GM12878 (cell line): ENCODE measurements around the gene TDRD7. TPM values are rescaled to one million over a fixed set of nuclear protein-coding genes. Genes with fewer than 3 reads are reported as not detected.

Experiments
- ATAC-seq: fragments of 200-7000 bp; cut with Tn5 transposase; 3 replicates; pipeline ENCODE4 v1.9.1; 2020; ENCODE audit warnings: mild to moderate bottlenecking, moderate library complexity
- BruUV-seq: library from RNA; stranded (reverse); fragments of 400-500 nt; replicated peaks from 2 replicates; lab custom pipeline; 2021; lab: Mats Ljungman, UMichigan
- CTCF ChIA-PET: fragments of 300-600 bp; sonication (Branson Sonifier 250); formaldehyde crosslinking; extraction: SDS; loops from one replicate; lab custom pipeline; 2021; ENCODE audit warnings: inconsistent platforms; lab: Yijun Ruan, JAX
- POLR2A ChIA-PET: fragments of 350-600 bp; formaldehyde crosslinking; extraction: SDS; loops from one replicate; lab custom pipeline; 2021; ENCODE audit warnings: inconsistent platforms; lab: Charles Lee
- RAD21 ChIA-PET: fragments of 300-600 bp; sonication (Branson Sonifier 250); formaldehyde crosslinking; loops from one replicate; lab custom pipeline; 2023; ENCODE audit warnings: antibody characterized with exemption; ENCODE audit not compliant: unreplicated experiment; lab: Charles Lee
- SMC1A ChIA-PET: fragments of 300-600 bp; sonication (Branson Sonifier 250); formaldehyde crosslinking; loops from one replicate; lab custom pipeline; 2023; ENCODE audit not compliant: unreplicated experiment, uncharacterized antibody; lab: Charles Lee
- DNase-seq: peaks from one replicate; pipeline ENCODE4 v3.0.0-alpha.2; 2011; ENCODE audit warnings: low read depth, low spot score
- FAIRE-seq: peaks from 3 replicates; lab custom pipeline; 2011; peaks lifted over from hg19 to GRCh38; lab: Jason Lieb, UNC
- H2AFZ ChIP-seq: 2 replicates; pipeline ENCODE4 v1.6.0; 2011; ENCODE audit warnings: low read depth, low read length, control low read depth; ENCODE audit not compliant: control insufficient read depth
- H3K27ac ChIP-seq: 2 replicates; pipeline ENCODE4 v1.5.1; 2011; ENCODE audit warnings: control low read depth; ENCODE audit not compliant: control insufficient read depth, insufficient read depth
- H3K27me3 ChIP-seq, 2 experiments: replicated peaks in 1 of 2; 2 replicates each; pipeline versions ENCODE4 v1.6.0 to v1.6.1; 2011; ENCODE audit warnings: low read length in 1 of 2; ENCODE audit not compliant: control insufficient read depth in 2 of 2, insufficient read depth in 2 of 2
- H3K36me3 ChIP-seq, 2 experiments: 2 replicates each; pipeline ENCODE4 v1.5.1; 2011; ENCODE audit warnings: low read length in 1 of 2; ENCODE audit not compliant: control insufficient read depth in 2 of 2, insufficient read depth in 2 of 2
- H3K4me1 ChIP-seq: 2 replicates; pipeline ENCODE4 v1.6.1; 2011; ENCODE audit warnings: mild to moderate bottlenecking, low read length, moderate library complexity, mixed read lengths; ENCODE audit not compliant: control insufficient read depth, insufficient read depth
- H3K4me2 ChIP-seq: 2 replicates; pipeline ENCODE4 v1.6.0; 2011; ENCODE audit warnings: control low read depth; ENCODE audit not compliant: control insufficient read depth, insufficient read depth
- H3K4me3 ChIP-seq: fragments of 200-600 bp; sonication (generic); 2 replicates; pipeline ENCODE4 v1.5.1; 2016
- H3K79me2 ChIP-seq: 2 replicates; pipeline ENCODE4 v1.6.0; 2011; ENCODE audit warnings: low read length; ENCODE audit not compliant: control insufficient read depth, insufficient read depth
- H3K9ac ChIP-seq: 2 replicates; pipeline ENCODE4 v1.8.0; 2011; ENCODE audit warnings: low read length, control low read depth, mixed read lengths; ENCODE audit not compliant: control insufficient read depth, insufficient read depth
- H3K9me3 ChIP-seq: replicated peaks from 3 replicates; pipeline ENCODE4 v1.5.1; 2011; ENCODE audit warnings: mild to moderate bottlenecking, low read length; ENCODE audit not compliant: control insufficient read depth, insufficient read depth
- H4K20me1 ChIP-seq: 2 replicates; pipeline ENCODE4 v1.6.0; 2011; ENCODE audit not compliant: control insufficient read depth, insufficient read depth
- ATF3 ChIP-seq: IDR thresholded peaks from 2 replicates; pipeline ENCODE4 v1.6.1; 2011; ENCODE audit warnings: low read depth, mild to moderate bottlenecking, low read length, moderate library complexity, borderline replicate concordance; ENCODE audit errors: extremely low read depth
- BCL11A ChIP-seq: IDR thresholded peaks from 2 replicates; pipeline ENCODE4 v1.6.1; 2011; ENCODE audit warnings: low read depth, low read length
- BCL3 ChIP-seq: IDR thresholded peaks from 2 replicates; pipeline ENCODE4 v1.6.1; 2011; ENCODE audit warnings: borderline replicate concordance, low read depth, mild to moderate bottlenecking, moderate library complexity, low read length; ENCODE audit not compliant: insufficient read depth, poor library complexity, severe bottlenecking
- CHD2 ChIP-seq: IDR thresholded peaks from 2 replicates; pipeline ENCODE4 v1.6.1; 2011; ENCODE audit warnings: low read depth, low read length, improper control_type of control experiment, borderline replicate concordance
- E4F1 ChIP-seq: fragments of 450-650 bp; IDR thresholded peaks from 2 replicates; pipeline ENCODE4 v1.6.1; 2018; ENCODE audit warnings: borderline replicate concordance, mild to moderate bottlenecking; ENCODE audit not compliant: partially characterized antibody
- HSF1 ChIP-seq: fragments of 150-350 bp; IDR thresholded peaks from 2 replicates; pipeline ENCODE4 v1.6.1; 2014; ENCODE audit warnings: mild to moderate bottlenecking, low read depth, low read length
- IRF4 ChIP-seq: IDR thresholded peaks from 2 replicates; pipeline ENCODE4 v1.6.1; 2011; ENCODE audit warnings: low read depth, low read length
- PAX5 ChIP-seq: IDR thresholded peaks from 2 replicates; pipeline ENCODE4 v1.6.1; 2011; ENCODE audit warnings: low read depth, low read length, borderline replicate concordance
- RAD51 ChIP-seq: fragments of 450-650 bp; IDR thresholded peaks from 2 replicates; pipeline ENCODE4 v1.6.1; 2016; ENCODE audit warnings: moderate library complexity, mild to moderate bottlenecking, inconsistent platforms
- SREBF1 ChIP-seq: IDR thresholded peaks from 2 replicates; pipeline ENCODE4 v1.6.1; 2012; ENCODE audit warnings: mild to moderate bottlenecking, low read length
- STAT3 ChIP-seq: IDR thresholded peaks from 2 replicates; pipeline ENCODE4 v1.6.1; 2011; ENCODE audit warnings: low read depth, low read length, improper control_type of control experiment
- ZBTB4 ChIP-seq: fragments of 450-650 bp; formaldehyde crosslinking; IDR thresholded peaks from 2 replicates; pipeline ENCODE4 v1.4.0; 2022; ENCODE audit warnings: mild to moderate bottlenecking, moderate library complexity
- WGBS: methylation state at CpG from one replicate; pipeline ENCODE4 v1.1.6; 2016; ENCODE audit warnings: low lambda C conversion rate; ENCODE audit not compliant: insufficient replicate concordance, insufficient coverage; ENCODE audit errors: missing lambda C conversion rate; 5-methylcytosine and 5-hydroxymethylcytosine counted together
- in situ Hi-C: fragments of 300-500 bp; cut with MboI; formaldehyde crosslinking; loops from 9 replicates; pipeline ENCODE4 v1.14.3; 2018; ENCODE audit warnings: mixed read lengths
- intact Hi-C: fragments of 100-400 bp; cut with micrococcal nuclease; formaldehyde crosslinking; loops from one replicate; pipeline ENCODE4 v1.14.2; 2022; ENCODE audit not compliant: unreplicated experiment
- polyA plus RNA-seq, 11 experiments: library from polyadenylated mRNA; depleted of rRNA in 4 of 11; unstranded in 6 of 11; stranded (reverse) in 5 of 11; fragments of >200 nt; fragmentation: Nextera tagmentation in 4 of 11; fragmentation: Illumina TruSeq in 1 of 11; extraction: Ambion mirVana in 4 of 11; extraction: Trizol in 1 of 11; gene quantifications; 1 replicate in 1 of 11; 2 replicates in 10 of 11; pipeline versions ENCODE4 v1.2.1 to v1.2.3, GENCODE V29; 2011 to 2016; ENCODE audit warnings: inconsistent platforms in 2 of 11, missing spikeins in 2 of 11, low read depth in 1 of 11
- total RNA-seq, 4 experiments: library from RNA; depleted of rRNA in 3 of 4; stranded (reverse); fragments of >200 nt in 3 of 4; fragmentation: Illumina TruSeq in 1 of 4; extraction: Trizol in 1 of 4; gene quantifications; 2 replicates each; pipeline versions ENCODE4 v1.2.1 to v1.2.3, GENCODE V29; 2013 to 2021

The TDRD7 gene
- total and polyA plus RNA-seq, 10 of the 15 experiments (the other 5 are each of a cell fraction or from before 2014, with no cell fraction given) = 5.7 to 26.4 (median 16.2) TPM

- no peak for TF ChIP-seq CHD2
- no peak for TF ChIP-seq E4F1
- no peak for TF ChIP-seq ZBTB4 (CRISPR knock-in tag)
Measured at GRCh38 chr9:97390791-97391406, 21.0 kb upstream of the TDRD7 start (continued).

- no peaks in the 10 kb centered on the region; the same call in 1 of the 2 replicates for H4K20me1 ChIP-seq
- H3K9ac ChIP-seq = no peak overlapping the region
- no TSS peak for BruUV-seq
- H3K79me2 ChIP-seq = no peaks in the 10 kb centered on the region
- peaks cover 14% of the 10 kb centered on the region for H3K4me1 ChIP-seq
- H3K27ac ChIP-seq = no peak overlapping the region
- no peaks in the 10 kb centered on the region for H3K36me3 ChIP-seq
- H3K27me3 ChIP-seq = no peaks in the 10 kb centered on the region
- no peak for FAIRE-seq
- in situ Hi-C loops (loop anchor here (5.0 kb wide), 1 partner anchor 538 kb away; no protein-coding TSS in a partner anchor), intact Hi-C loops (no loop called here)
- ChIA-PET SMC1A (interaction anchor here (0.6 to 5.4 kb wide), 2 partner anchors 9 to 68 kb away, joined by 3 to 66 read pairs; no protein-coding TSS in a partner anchor), RAD21 (no interaction called here), POLR2A (interaction anchor here (1.2 kb wide), 1 partner anchor 11 kb away, joined by 3 read pairs; no protein-coding TSS in a partner anchor), CTCF (interaction anchor here (4.1 kb wide), 1 partner anchor 11 kb away, joined by 22 read pairs; no protein-coding TSS in a partner anchor)
- H3K9me3 ChIP-seq = no peaks in the 10 kb centered on the region
- 80% methylated on average over 3 of the region's 3 CpGs for WGBS
- no peak overlapping the region for H3K4me3 ChIP-seq
- no peak for ATAC-seq
- H3K4me2 ChIP-seq = no peak overlapping the region
- no peak overlapping the region for H2AFZ ChIP-seq
- DNase-seq = no peak
- TF ChIP-seq RAD51 (no peak), BCL3 (no peak), STAT3 (no peak), PAX5 (no peak), HSF1 (no peak), BCL11A (no peak), ATF3 (no peak), IRF4 (no peak), SREBF1 (no peak)
Measured at GRCh38 chr9:97394881-97395280, 17.0 kb upstream of the TDRD7 start.
